K562 treated with DMSO at 1 percent for 48 hours (cell line): ENCODE measurements around the gene TMPRSS11E. TPM values are rescaled to one million over a fixed set of nuclear protein-coding genes. Genes with fewer than 3 reads are reported as not detected.

ENCODE experiments used
- total RNA-seq: library from RNA; unstranded; fragments of 300-600 nt; gene quantifications from 2 replicates; pipeline ENCODE4 v1.2.3, GENCODE V29; 2022; ENCODE audit warnings: low replicate concordance; ENCODE audit errors: extremely low read depth

TMPRSS11E gene
- not detected in 2 replicates for total RNA-seq

DNA sequence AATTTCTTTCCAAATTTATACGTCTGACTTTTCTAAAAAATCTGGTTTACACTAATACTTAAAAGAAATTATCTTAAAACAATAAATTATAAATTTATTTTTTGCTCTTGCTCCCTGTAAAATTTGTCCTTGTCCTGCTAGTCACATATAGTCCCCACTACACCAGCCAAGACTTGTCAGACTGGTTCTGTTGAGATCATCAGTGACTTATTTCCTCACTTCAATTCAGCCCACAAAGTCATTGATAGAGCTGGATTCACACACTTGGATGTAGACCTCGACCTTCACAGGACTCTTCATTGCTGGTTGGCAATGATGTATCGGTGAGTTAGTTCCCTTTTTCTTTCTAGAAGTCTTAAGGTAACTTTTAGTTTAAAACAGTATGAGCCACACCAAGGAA is at the start of gene TMPRSS11E:
TMPRSS11E (plus strand) TSS at position 263 of the 400 bp plus-strand sequence; CDS start at position 313, 50 bp downstream.

Other genes starting within 250 kb of the TMPRSS11E start
- gene TMPRSS11B, start 201.8 kb upstream of the TMPRSS11E start, total RNA-seq: not detected in 2 replicates
- not detected in 2 replicates for gene YTHDC1, start 97.4 kb upstream of the TMPRSS11E start, total RNA-seq
- gene UGT2B17, start 128.9 kb downstream of the TMPRSS11E start, total RNA-seq: not detected in 2 replicates
- gene UGT2B15, start 223.2 kb downstream of the TMPRSS11E start, total RNA-seq: not detected in 2 replicates